Endothelial cell of umbilical vein (primary cell): ENCODE measurements around the gene FPGS. TPM values are rescaled to one million over a fixed set of nuclear protein-coding genes. Genes with fewer than 3 reads are reported as not detected.

ENCODE experiments used
- BruUV-seq: library from RNA; stranded (reverse); fragments of 400-500 nt; replicated peaks from 2 replicates; lab custom pipeline; 2021; lab: Mats Ljungman, UMichigan
- CTCF ChIA-PET: fragments of 300-600, 350-600 bp; sonication (Branson Sonifier 250); formaldehyde crosslinking; loops from one replicate; lab custom pipeline; 2021; ENCODE audit warnings: antibody characterized with exemption, inconsistent platforms; lab: Charles Lee
- POLR2A ChIA-PET: fragments of 300-600, 350-600 bp; sonication (Branson Sonifier 250); formaldehyde crosslinking; loops from one replicate; lab custom pipeline; 2021; ENCODE audit warnings: antibody characterized with exemption, inconsistent platforms; lab: Charles Lee
- DNase-seq: peaks from one replicate; pipeline ENCODE4 v3.0.0-alpha.2; 2011; ENCODE audit warnings: low read depth, low spot score
- FAIRE-seq: peaks from 2 replicates; lab custom pipeline; 2011; peaks lifted over from hg19 to GRCh38; lab: Jason Lieb, UNC
- H2AFZ ChIP-seq: 2 replicates; pipeline ENCODE4 v1.6.0; 2012; ENCODE audit warnings: low read depth, low read length, control low read depth, inconsistent platforms
- H3K27ac ChIP-seq: 2 replicates; pipeline ENCODE4 v1.5.1; 2011; ENCODE audit warnings: low read depth, mild to moderate bottlenecking, control low read depth, low read length, moderate library complexity; ENCODE audit not compliant: insufficient read depth
- H3K27me3 ChIP-seq, 2 experiments: 2 replicates each; pipeline versions ENCODE4 v1.6.0 to v1.6.1; 2011; ENCODE audit warnings: low read length in 2 of 2, mixed read lengths in 1 of 2; ENCODE audit not compliant: control insufficient read depth in 2 of 2, insufficient read depth in 2 of 2
- H3K36me3 ChIP-seq, 2 experiments: 2 replicates in 1 of 2; 3 replicates in 1 of 2; pipeline ENCODE4 v1.5.1; 2011; ENCODE audit warnings: low read length in 2 of 2, mild to moderate bottlenecking in 1 of 2, moderate library complexity in 1 of 2; ENCODE audit not compliant: control insufficient read depth in 2 of 2, insufficient read depth in 2 of 2; ENCODE audit errors: extremely low read depth in 1 of 2
- H3K4me1 ChIP-seq: 3 replicates; pipeline ENCODE4 v1.5.1; 2011; ENCODE audit warnings: mild to moderate bottlenecking, low read length; ENCODE audit not compliant: control insufficient read depth, insufficient read depth; ENCODE audit errors: extremely low read depth
- H3K4me2 ChIP-seq: 2 replicates; pipeline ENCODE4 v1.6.1; 2011; ENCODE audit warnings: low read length, control low read depth, mixed read lengths; ENCODE audit not compliant: insufficient read depth
- H3K4me3 ChIP-seq, 3 experiments: fragments of 200-600 bp in 1 of 3; sonication (generic), shearing (Covaris generic) in 1 of 3; replicated peaks in 1 of 3; 2 replicates each; pipeline ENCODE4 v1.5.1; 2011 to 2016; ENCODE audit warnings: control low read depth in 3 of 3, low read length in 3 of 3, mild to moderate bottlenecking in 2 of 3, inconsistent platforms in 1 of 3, low read depth in 1 of 3, moderate library complexity in 1 of 3; ENCODE audit not compliant: insufficient read depth in 1 of 3
- H3K79me2 ChIP-seq: 2 replicates; pipeline ENCODE4 v1.6.0; 2012; ENCODE audit warnings: low read length, inconsistent platforms; ENCODE audit not compliant: control insufficient read depth, insufficient read depth
- H3K9ac ChIP-seq: replicated peaks from 2 replicates; pipeline ENCODE3; 2011; ENCODE audit warnings: low read length, control low read depth; ENCODE audit not compliant: insufficient read depth; ENCODE audit errors: extremely low read depth
- H3K9me1 ChIP-seq: replicated peaks from 3 replicates; pipeline ENCODE4 v1.6.0; 2011; ENCODE audit warnings: mild to moderate bottlenecking, low read length; ENCODE audit not compliant: control insufficient read depth, insufficient read depth; ENCODE audit errors: extremely low read depth
- H3K9me3 ChIP-seq: replicated peaks from 2 replicates; pipeline ENCODE4 v1.5.1; 2012; ENCODE audit warnings: low read length, inconsistent platforms; ENCODE audit not compliant: control insufficient read depth, insufficient read depth
- H4K20me1 ChIP-seq: replicated peaks from 2 replicates; pipeline ENCODE3; 2011; ENCODE audit warnings: mild to moderate bottlenecking, low read length; ENCODE audit not compliant: control insufficient read depth, insufficient read depth; ENCODE audit errors: extremely low read depth
- EZH2 ChIP-seq: IDR thresholded peaks from 2 replicates; pipeline ENCODE4 v1.6.1; 2012; ENCODE audit warnings: borderline replicate concordance, low read depth, mild to moderate bottlenecking, moderate library complexity, low read length, inconsistent platforms; ENCODE audit not compliant: severe bottlenecking
- FOS ChIP-seq: IDR thresholded peaks from 2 replicates; pipeline ENCODE4 v1.6.1; 2011; ENCODE audit warnings: mild to moderate bottlenecking, low read length, moderate library complexity, borderline replicate concordance; ENCODE audit not compliant: insufficient read depth
- GATA2 ChIP-seq: IDR thresholded peaks from 2 replicates; pipeline ENCODE4 v1.7.0; 2011; ENCODE audit warnings: low read depth, mild to moderate bottlenecking, moderate library complexity, mixed read lengths, low read length; ENCODE audit not compliant: insufficient read length, insufficient read depth
- JUN ChIP-seq: IDR thresholded peaks from 2 replicates; pipeline ENCODE4 v1.6.1; 2011; ENCODE audit warnings: borderline replicate concordance, low read depth; ENCODE audit not compliant: insufficient read length, insufficient read depth
- MYC ChIP-seq: IDR thresholded peaks from one replicate; pipeline ENCODE4 v1.6.1; 2011; ENCODE audit warnings: mild to moderate bottlenecking, low read depth, low read length
- POLR2A ChIP-seq: IDR thresholded peaks from 2 replicates; pipeline ENCODE4 v1.6.1; 2012; ENCODE audit warnings: low read depth, mild to moderate bottlenecking, control low read depth, low read length
- POLR2AphosphoS5 ChIP-seq: IDR thresholded peaks from 2 replicates; pipeline ENCODE4 v1.6.1; 2012; ENCODE audit warnings: low read depth, mild to moderate bottlenecking, control low read depth, low read length, moderate library complexity; ENCODE audit not compliant: insufficient read depth
- dilution Hi-C: fragments of 300-500 bp; cut with MboI; formaldehyde crosslinking; loops from one replicate; pipeline ENCODE4 v1.15.0; 2019; ENCODE audit warnings: low sequenced_read_pairs; ENCODE audit not compliant: extremely low pct_ligation_motif_present
- intact Hi-C: fragments of 100-400 bp; cut with micrococcal nuclease; formaldehyde crosslinking; loops from one replicate; pipeline ENCODE4 v1.10.0; 2022
- polyA plus RNA-seq, 4 experiments: library from polyadenylated mRNA; depleted of rRNA in 3 of 4; stranded (reverse) in 3 of 4; unstranded in 1 of 4; fragments of >200 nt; gene quantifications; 2 replicates each; pipeline versions ENCODE4 v1.2.1 to v1.2.3, GENCODE V29; 2011 to 2012; ENCODE audit warnings: missing spikeins in 1 of 4
- total RNA-seq: library from RNA; stranded (reverse); gene quantifications from 2 replicates; pipeline ENCODE4 v1.2.3, GENCODE V29; 2021
- TF ChIP-seq, protein P1 (sequence below): IDR thresholded peaks from 2 replicates; pipeline ENCODE4 v1.6.1; 2011; ENCODE audit not compliant: insufficient read depth, insufficient read length
- TF ChIP-seq, protein P2 (sequence below), 2 donors: IDR thresholded peaks; 1 replicate in 1 of 2; 2 replicates in 1 of 2; pipeline ENCODE4 v1.5.1; 2011; ENCODE audit warnings: low read length in 2 of 2, mild to moderate bottlenecking in 2 of 2, moderate library complexity in 2 of 2, control low read depth in 1 of 2, inconsistent platforms in 1 of 2, low read depth in 1 of 2; ENCODE audit not compliant: insufficient read depth in 1 of 2; ENCODE audit errors: extremely low read depth in 1 of 2

Gene FPGS
- total and polyA plus RNA-seq, 2 donors (not counting 3 experiments of a cell fraction or from before 2014, with no cell fraction given): 77.7 to 90.2 TPM

DNA sequence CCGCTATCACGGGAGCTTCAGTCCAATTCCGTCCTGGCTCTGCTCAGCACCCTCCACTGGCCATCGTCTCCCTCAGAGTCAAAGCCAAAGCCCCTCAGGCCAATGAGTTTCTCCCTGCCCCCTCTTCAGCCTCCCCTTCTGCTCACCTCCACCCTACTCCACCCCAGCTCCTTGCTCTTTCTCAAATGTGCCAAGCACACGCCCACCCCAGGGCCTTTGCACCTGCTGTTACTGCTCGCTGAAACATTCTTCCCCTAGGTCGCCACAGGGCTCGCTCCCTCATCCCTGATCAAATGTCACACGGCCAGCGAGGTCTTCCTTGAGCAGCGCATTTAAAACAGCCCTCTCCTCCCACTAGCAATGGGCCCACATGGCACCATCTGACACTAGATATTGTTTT, 58.1 kb downstream of the FPGS start:
- dilution Hi-C loops: no loop called here
- Histone ChIP-seq H3K4me1 (peaks cover 33% of the 10 kb centered on the region), H3K27me3 (no peaks in the 10 kb centered on the region), H2AFZ (no peak overlapping the region), H3K79me2 (no peaks in the 10 kb centered on the region), H3K9me3 (no peaks in the 10 kb centered on the region), H3K4me3 (no peak overlapping the region), H3K36me3 (no peaks in the 10 kb centered on the region), H3K4me2 (no peak overlapping the region), H3K27ac (no peak overlapping the region), H4K20me1 (no peaks in the 10 kb centered on the region), H3K9me1 (no peaks in the 10 kb centered on the region), H3K9ac (no peak overlapping the region)
- BruUV-seq: no TSS peak
- intact Hi-C loops: no loop called here
- ChIA-PET CTCF (interaction anchor here (2.7 kb wide), 1 partner anchor 9 kb away, joined by 11 read pairs; no protein-coding TSS in a partner anchor), POLR2A (no interaction called here)
- FAIRE-seq (no peak), DNase-seq (no peak)
- no peak for TF ChIP-seq EZH2
- TF ChIP-seq POLR2AphosphoS5: no peak
- TF ChIP-seq, protein P1, sequence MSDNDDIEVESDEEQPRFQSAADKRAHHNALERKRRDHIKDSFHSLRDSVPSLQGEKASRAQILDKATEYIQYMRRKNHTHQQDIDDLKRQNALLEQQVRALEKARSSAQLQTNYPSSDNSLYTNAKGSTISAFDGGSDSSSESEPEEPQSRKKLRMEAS: no peak
- TF ChIP-seq POLR2A: no peak
- TF ChIP-seq, protein P2, sequence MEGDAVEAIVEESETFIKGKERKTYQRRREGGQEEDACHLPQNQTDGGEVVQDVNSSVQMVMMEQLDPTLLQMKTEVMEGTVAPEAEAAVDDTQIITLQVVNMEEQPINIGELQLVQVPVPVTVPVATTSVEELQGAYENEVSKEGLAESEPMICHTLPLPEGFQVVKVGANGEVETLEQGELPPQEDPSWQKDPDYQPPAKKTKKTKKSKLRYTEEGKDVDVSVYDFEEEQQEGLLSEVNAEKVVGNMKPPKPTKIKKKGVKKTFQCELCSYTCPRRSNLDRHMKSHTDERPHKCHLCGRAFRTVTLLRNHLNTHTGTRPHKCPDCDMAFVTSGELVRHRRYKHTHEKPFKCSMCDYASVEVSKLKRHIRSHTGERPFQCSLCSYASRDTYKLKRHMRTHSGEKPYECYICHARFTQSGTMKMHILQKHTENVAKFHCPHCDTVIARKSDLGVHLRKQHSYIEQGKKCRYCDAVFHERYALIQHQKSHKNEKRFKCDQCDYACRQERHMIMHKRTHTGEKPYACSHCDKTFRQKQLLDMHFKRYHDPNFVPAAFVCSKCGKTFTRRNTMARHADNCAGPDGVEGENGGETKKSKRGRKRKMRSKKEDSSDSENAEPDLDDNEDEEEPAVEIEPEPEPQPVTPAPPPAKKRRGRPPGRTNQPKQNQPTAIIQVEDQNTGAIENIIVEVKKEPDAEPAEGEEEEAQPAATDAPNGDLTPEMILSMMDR (IDR thresholded peaks at IDR 0.05; ENCODE audit: extremely low read depth in 1 of 2, insufficient read depth in 1 of 2, low read depth in 1 of 2, low read length in 2 of 2): no peak
- TF ChIP-seq FOS: no peak
- no peak for TF ChIP-seq GATA2
- no peak for TF ChIP-seq MYC
- TF ChIP-seq JUN: no peak
